Epithelial cell of proximal tubule (primary cell): ENCODE results near the gene THRAP3. TPM values are rescaled to one million over a fixed set of nuclear protein-coding genes. Genes with fewer than 3 reads are reported as not detected.
A peak's percentile ranks its signal among the peaks of the same experiment; 100 is the strongest.

ENCODE experiments used
- DNase-seq: peaks from one replicate; pipeline ENCODE4 v3.0.0-alpha.2; 2011; ENCODE audit warnings: low read depth
- H3K4me3 ChIP-seq: 2 replicates; pipeline ENCODE4 v1.5.1; 2011; ENCODE audit warnings: low read depth, mild to moderate bottlenecking, low read length
- total RNA-seq: library from RNA; depleted of rRNA; stranded (reverse); fragments of >200 nt; gene quantifications from 2 replicates; pipeline ENCODE4 v1.2.3, GENCODE V29; 2015
- TF ChIP-seq, protein P1 (sequence below): conservative IDR thresholded peaks from 2 replicates; pipeline ENCODE4 v1.5.1; 2012; ENCODE audit warnings: low read depth, mild to moderate bottlenecking, low read length

Gene THRAP3, protein sequence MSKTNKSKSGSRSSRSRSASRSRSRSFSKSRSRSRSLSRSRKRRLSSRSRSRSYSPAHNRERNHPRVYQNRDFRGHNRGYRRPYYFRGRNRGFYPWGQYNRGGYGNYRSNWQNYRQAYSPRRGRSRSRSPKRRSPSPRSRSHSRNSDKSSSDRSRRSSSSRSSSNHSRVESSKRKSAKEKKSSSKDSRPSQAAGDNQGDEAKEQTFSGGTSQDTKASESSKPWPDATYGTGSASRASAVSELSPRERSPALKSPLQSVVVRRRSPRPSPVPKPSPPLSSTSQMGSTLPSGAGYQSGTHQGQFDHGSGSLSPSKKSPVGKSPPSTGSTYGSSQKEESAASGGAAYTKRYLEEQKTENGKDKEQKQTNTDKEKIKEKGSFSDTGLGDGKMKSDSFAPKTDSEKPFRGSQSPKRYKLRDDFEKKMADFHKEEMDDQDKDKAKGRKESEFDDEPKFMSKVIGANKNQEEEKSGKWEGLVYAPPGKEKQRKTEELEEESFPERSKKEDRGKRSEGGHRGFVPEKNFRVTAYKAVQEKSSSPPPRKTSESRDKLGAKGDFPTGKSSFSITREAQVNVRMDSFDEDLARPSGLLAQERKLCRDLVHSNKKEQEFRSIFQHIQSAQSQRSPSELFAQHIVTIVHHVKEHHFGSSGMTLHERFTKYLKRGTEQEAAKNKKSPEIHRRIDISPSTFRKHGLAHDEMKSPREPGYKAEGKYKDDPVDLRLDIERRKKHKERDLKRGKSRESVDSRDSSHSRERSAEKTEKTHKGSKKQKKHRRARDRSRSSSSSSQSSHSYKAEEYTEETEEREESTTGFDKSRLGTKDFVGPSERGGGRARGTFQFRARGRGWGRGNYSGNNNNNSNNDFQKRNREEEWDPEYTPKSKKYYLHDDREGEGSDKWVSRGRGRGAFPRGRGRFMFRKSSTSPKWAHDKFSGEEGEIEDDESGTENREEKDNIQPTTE
- total RNA-seq: 62.9 and 96.6 TPM in 2 replicates

GRCh38 chr1:36223996-36224536 lies at the start of gene THRAP3:
THRAP3 (plus strand) TSS chr1:36224443; CDS start chr1:36282564, 58,121 bp downstream.
- TF ChIP-seq, protein P1, sequence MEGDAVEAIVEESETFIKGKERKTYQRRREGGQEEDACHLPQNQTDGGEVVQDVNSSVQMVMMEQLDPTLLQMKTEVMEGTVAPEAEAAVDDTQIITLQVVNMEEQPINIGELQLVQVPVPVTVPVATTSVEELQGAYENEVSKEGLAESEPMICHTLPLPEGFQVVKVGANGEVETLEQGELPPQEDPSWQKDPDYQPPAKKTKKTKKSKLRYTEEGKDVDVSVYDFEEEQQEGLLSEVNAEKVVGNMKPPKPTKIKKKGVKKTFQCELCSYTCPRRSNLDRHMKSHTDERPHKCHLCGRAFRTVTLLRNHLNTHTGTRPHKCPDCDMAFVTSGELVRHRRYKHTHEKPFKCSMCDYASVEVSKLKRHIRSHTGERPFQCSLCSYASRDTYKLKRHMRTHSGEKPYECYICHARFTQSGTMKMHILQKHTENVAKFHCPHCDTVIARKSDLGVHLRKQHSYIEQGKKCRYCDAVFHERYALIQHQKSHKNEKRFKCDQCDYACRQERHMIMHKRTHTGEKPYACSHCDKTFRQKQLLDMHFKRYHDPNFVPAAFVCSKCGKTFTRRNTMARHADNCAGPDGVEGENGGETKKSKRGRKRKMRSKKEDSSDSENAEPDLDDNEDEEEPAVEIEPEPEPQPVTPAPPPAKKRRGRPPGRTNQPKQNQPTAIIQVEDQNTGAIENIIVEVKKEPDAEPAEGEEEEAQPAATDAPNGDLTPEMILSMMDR: no peak

GRCh38 chr1:36174713-36175112 lies 49.5 kb upstream of the THRAP3 start:
- TF ChIP-seq, protein P1: no peak

More at GRCh38 chr1:36223996-36224536, at the start of gene THRAP3:
- H3K4me3 ChIP-seq: peak within 1 kb of the TSS; percentile 99
- DNase-seq: peak; percentile 85

DNA sequence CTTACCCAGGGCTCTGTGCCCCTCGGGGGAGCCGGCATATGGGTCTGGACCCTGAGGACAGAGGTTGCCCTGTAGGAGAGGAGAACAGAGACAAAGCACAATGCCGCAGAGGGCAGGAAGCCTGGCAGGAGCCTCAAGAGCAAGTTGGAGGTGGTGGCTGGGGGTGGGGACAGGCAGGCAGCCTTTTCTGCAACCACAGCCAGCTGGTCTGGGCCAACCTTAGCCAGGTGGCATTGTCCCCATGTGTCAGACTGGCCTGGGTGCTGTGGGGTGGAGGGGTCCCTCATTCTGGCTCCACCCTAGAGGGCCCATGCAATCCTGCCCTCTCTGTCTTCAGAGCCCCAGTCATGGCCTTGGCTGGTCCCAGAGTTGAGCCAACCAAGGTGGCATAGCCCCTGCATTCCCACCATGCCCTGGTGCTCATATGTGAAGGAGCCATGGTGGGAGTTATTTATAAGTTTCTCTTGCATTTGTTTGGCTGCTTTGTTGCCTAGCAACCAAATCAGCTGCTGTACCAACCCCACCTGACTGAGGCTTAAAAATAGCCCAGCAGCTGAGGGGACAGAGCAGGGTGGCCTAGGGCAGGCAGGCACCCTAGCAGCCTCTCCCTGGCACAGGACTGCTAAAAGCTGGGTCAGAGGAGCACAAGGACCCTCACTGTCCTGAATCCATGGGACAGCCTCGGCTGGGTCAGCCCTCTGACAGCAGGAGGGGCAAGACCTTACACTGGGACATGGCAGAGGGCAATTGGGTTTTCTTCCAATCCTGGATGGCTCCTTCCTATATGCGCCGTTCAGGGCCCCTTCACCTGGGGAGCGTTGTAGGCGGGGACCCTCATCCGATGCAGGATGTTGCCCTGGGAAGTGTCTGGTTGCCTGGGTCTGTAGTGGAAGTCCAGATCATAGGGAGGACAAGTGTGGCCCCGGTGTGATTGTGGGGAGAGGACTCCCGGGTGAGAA lies 48.8 kb upstream of the THRAP3 start:
- no peak overlapping the region for H3K4me3 ChIP-seq
- no peak for DNase-seq
- TF ChIP-seq, protein P1: no peak

More at GRCh38 chr1:36174713-36175112, 49.5 kb upstream of the THRAP3 start:
- H3K4me3 ChIP-seq: no peak overlapping the region
- no peak for DNase-seq

GRCh38 chr1:36176106-36176949 lies 47.9 kb upstream of the THRAP3 start:
- no peak for DNase-seq
- TF ChIP-seq, protein P1: no peak
- H3K4me3 ChIP-seq: no peak overlapping the region

- no peak for DNase-seq
- TF ChIP-seq, protein P1: no peak
- H3K4me3 ChIP-seq: no peak overlapping the region
Measured at GRCh38 chr1:36177589-36178431, 46.4 kb upstream of the THRAP3 start.
